AG09319 (cell line): ENCODE measurements around the gene HBS1L.

Source experiments
- DNase-seq: peaks from one replicate; pipeline ENCODE4 v3.0.0-alpha.2; 2010; ENCODE audit warnings: low read depth; ENCODE audit errors: extremely low read depth
- TF ChIP-seq, protein P1 (sequence below): IDR thresholded peaks from 2 replicates; pipeline ENCODE4 v1.5.1; 2011; ENCODE audit warnings: low read depth, mild to moderate bottlenecking, inconsistent platforms, low read length, moderate library complexity

The HBS1L gene

DNA sequence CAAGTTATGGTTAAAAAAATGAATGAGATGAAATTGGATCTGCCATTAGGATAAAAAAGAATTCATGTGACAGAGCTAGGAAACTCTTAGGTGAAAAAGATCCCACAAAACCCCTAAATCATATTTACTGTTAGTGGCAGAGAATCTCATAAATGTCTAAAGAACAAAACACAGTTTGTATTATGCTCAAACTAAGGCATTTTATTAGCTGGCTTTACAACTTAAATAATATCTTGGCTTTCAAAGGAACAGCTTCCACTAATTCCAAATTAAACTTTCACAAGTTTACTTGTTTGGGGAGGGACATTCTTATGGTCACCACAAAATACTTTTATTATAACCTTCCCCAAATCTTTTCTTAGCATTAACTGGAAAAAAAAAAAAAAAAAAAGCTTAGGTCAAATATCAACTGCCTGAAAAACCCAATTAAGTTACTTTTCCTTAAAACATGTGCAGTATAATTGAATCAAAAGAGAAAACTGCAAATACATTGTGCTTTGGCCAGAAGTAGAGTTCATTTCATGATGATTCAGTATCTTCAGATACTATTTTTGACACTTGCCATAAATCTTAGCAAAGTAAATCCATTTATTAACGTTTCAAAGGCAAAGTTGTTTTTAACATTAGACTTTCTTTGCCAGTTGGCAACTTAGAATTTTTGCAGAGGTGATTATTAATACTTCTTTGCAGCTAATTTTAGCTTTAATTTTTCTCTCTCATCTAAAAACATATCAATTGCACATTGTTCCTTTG is 90.0 kb downstream of the HBS1L start:
- TF ChIP-seq, protein P1, sequence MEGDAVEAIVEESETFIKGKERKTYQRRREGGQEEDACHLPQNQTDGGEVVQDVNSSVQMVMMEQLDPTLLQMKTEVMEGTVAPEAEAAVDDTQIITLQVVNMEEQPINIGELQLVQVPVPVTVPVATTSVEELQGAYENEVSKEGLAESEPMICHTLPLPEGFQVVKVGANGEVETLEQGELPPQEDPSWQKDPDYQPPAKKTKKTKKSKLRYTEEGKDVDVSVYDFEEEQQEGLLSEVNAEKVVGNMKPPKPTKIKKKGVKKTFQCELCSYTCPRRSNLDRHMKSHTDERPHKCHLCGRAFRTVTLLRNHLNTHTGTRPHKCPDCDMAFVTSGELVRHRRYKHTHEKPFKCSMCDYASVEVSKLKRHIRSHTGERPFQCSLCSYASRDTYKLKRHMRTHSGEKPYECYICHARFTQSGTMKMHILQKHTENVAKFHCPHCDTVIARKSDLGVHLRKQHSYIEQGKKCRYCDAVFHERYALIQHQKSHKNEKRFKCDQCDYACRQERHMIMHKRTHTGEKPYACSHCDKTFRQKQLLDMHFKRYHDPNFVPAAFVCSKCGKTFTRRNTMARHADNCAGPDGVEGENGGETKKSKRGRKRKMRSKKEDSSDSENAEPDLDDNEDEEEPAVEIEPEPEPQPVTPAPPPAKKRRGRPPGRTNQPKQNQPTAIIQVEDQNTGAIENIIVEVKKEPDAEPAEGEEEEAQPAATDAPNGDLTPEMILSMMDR: no peak
- no peak for DNase-seq

DNA sequence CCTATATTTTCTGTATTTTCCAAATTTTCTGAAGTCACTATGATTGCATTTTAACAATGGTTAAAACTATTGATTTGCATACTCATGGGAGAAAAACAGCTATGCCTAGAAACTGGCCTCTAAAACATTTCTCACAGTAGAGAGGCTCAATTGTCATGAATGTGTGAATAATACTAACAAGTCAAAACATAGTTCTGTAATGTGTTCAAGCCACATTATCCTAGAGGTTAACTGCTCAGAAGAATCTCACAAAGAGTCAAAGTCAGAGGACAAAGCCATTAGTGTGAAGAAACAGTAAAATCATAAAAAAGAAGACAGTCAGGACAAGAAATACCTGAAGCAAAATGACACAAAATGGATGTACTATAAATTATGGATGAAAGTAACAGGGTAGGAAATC is 92.2 kb downstream of the HBS1L start:
- TF ChIP-seq, protein P1: no peak
- no peak for DNase-seq

DNA sequence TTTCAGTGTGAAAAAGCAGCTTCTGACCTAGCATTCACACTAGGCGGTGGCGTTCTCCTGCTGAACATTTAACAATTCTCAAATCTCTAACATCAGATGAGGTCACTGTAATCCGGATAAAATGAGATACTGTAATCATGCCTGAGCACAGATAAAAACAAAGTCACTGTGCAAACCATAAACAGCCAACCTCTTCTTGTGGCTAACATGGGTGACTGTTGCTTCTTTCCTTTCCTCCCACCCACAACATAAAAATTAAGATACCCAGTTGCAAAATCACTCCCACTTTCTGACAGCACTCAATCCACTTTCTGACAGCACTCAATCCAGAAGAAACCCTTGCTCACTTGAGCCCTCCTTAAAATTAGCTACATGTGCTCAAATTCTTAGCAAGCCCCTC is 93.3 kb downstream of the HBS1L start:
- no peak for DNase-seq
- TF ChIP-seq, protein P1: no peak

DNA sequence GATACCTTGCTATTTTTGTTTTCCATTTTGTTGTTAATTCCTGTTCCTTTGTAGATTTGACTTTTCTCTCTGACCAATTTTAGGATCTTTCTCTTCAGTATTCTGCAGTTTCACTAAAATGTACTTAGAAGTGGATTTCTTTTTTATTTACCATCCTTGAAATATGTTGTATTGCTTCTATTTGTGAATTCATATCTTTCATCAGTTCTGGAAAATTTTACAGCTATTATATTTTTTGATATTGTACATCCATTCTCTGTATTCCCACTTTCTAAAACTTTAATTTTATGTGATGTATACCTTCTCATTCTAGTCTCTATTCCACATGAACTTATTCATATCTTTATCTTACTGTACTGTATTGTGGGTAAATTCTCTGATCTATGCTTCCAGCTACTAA is 95.0 kb downstream of the HBS1L start:
- TF ChIP-seq, protein P1: no peak
- DNase-seq: no peak

DNA sequence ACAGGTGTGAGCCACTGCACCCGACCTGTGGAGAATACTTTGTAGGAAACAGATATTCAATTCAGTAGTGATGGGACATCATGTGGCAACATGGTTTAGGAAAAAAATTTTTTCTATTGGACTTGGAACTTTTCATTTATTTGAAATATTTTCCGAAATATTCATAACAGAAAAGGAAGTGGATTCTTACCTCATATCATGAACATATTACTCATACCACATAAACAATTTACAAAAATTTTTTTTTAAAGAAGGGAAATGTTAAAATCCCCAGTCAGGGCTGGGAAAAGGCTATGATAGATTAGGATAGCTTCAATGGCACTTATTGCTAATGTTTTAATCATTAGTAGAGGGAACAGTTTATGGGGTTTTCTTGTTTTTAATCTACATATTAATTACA is 97.9 kb downstream of the HBS1L start:
- DNase-seq: no peak

DNA sequence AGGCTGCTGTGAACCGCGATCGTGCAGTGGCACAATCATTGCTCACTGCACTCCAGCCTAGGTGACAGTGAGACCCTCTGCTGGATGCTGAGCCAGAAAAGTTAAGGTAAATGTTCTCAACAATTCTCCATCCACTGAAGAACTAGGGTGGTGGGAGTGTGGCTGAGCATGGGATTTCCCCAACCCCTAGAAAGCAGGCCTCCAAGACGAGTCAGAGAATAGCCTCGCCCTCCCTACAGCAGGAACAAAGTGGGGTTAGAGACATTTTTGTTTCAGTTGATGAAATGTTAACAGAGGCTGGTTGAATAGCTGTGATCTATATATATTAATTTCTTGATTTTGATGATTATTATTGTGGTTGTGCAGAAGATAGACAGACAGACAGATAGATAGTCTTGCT is 98.6 kb downstream of the HBS1L start:
- no peak for DNase-seq
- TF ChIP-seq, protein P1: no peak

More for the DNA sequence above, 97.9 kb downstream of the HBS1L start:
- TF ChIP-seq, protein P1: no peak

DNA sequence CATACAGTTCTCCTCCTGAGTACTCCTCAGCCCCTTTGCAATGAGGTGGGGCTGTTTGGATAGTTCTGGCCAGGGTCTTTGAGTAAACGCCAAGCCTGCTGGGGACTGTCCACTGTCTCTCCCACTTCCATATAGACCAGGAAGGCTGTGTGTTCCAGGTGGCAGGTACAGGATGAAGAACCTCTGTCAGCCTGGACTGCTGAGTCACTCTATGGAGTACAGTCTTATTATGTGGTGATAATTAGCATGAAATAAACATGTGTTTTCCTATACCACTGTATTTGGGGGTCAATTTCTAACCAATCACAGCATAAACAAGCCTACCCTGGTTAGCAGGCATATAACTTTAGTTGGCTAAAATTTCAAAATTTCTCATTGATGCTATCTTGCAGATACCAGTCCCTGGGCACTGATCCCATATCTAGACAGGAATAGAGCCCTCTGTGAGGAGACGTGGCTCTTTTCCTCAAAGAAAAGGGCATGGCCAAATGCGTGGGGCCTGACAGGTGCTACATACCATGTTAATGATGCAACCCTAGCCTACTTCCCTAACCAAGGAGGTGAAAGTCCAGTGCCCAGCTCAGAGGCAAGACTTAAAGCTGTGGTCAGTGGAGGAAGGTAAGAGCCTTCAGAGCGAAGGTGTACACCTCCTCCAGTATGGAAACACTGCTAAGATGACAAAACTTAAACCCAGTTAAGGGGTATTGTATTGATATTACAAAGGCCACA is 100.2 kb downstream of the HBS1L start:
- TF ChIP-seq, protein P1: no peak
- DNase-seq: no peak
